ENCODE results near the gene MAST1. TPM values are rescaled to one million over a fixed set of nuclear protein-coding genes. Genes with fewer than 3 reads are reported as not detected.
"Not testable (repeated sequence)": the region's sequence is repeated elsewhere in the genome, so short reads cannot be mapped to it uniquely, and the experiment has no call there.

MAST1 gene
- total RNA-seq, 1 donor from 2014 or later: 5.3 TPM

- Mint-ChIP-seq H3K4me3 (ENCODE audit: low read depth) (no peak overlapping the region), H3K27me3 (peaks cover 2% of the 10 kb centered on the region), H3K4me1 (ENCODE audit: low read depth) (peaks cover 13% of the 10 kb centered on the region), H3K36me3 (ENCODE audit: insufficient read depth) (peaks cover 6% of the 10 kb centered on the region), H3K27ac (no peak overlapping the region), H3K9me3 (ENCODE audit: low read depth) (no peaks in the 10 kb centered on the region)
- DNase-seq (ENCODE audit: low spot score, unreplicated experiment): no peak
- TF ChIP-seq, protein P1, sequence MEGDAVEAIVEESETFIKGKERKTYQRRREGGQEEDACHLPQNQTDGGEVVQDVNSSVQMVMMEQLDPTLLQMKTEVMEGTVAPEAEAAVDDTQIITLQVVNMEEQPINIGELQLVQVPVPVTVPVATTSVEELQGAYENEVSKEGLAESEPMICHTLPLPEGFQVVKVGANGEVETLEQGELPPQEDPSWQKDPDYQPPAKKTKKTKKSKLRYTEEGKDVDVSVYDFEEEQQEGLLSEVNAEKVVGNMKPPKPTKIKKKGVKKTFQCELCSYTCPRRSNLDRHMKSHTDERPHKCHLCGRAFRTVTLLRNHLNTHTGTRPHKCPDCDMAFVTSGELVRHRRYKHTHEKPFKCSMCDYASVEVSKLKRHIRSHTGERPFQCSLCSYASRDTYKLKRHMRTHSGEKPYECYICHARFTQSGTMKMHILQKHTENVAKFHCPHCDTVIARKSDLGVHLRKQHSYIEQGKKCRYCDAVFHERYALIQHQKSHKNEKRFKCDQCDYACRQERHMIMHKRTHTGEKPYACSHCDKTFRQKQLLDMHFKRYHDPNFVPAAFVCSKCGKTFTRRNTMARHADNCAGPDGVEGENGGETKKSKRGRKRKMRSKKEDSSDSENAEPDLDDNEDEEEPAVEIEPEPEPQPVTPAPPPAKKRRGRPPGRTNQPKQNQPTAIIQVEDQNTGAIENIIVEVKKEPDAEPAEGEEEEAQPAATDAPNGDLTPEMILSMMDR (IDR thresholded peaks at IDR 0.05; ENCODE audit: unreplicated experiment): no peak
Measured at GRCh38 chr19:12797141-12797587, 41.2 kb upstream of the MAST1 start.

DNA sequence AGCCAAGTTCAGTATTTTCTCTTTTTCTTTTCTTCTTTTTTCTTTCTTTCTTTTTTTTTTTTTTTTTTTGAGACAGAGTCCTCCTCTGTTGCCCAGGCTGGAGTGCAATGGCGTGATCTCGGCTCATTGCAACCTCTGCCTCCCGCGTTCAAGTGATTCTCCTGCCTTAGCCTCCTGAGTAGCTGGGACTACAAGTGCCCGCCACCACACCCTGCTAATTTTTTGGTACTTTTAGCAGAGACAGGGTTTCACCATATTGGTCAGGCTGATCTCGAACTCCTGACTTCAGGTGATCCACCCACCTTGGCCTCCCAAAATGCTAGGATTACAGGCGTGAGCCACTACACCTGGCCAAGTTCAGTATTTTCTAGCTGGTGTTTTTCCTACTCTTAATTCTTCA lies 40.7 kb upstream of the MAST1 start:
- not testable (repeated sequence) for DNase-seq (ENCODE audit: low spot score, unreplicated experiment); H3K27me3 Mint-ChIP-seq; H3K27ac Mint-ChIP-seq; H3K9me3 Mint-ChIP-seq (ENCODE audit: low read depth); H3K4me3 Mint-ChIP-seq (ENCODE audit: low read depth); H3K36me3 Mint-ChIP-seq (ENCODE audit: insufficient read depth)
- H3K4me1 Mint-ChIP-seq (ENCODE audit: low read depth): peaks cover 17% of the 10 kb centered on the region

GRCh38 chr19:12799742-12800465 lies 38.4 kb upstream of the MAST1 start:
- Mint-ChIP-seq H3K4me1 (ENCODE audit: low read depth) (peaks cover 14% of the 10 kb centered on the region), H3K9me3 (ENCODE audit: low read depth) (no peaks in the 10 kb centered on the region), H3K27ac (no peak overlapping the region), H3K27me3 (peaks cover 3% of the 10 kb centered on the region), H3K36me3 (ENCODE audit: insufficient read depth) (peaks cover 6% of the 10 kb centered on the region), H3K4me3 (ENCODE audit: low read depth) (peak overlapping the region; percentile 92)
- TF ChIP-seq, protein P1 (IDR thresholded peaks at IDR 0.05; ENCODE audit: unreplicated experiment): no peak
- no peak for DNase-seq (ENCODE audit: low spot score, unreplicated experiment)

- Mint-ChIP-seq H3K27ac (no peak overlapping the region), H3K27me3 (peaks cover 3% of the 10 kb centered on the region), H3K4me3 (ENCODE audit: low read depth) (peak overlapping the region; percentile 92), H3K36me3 (ENCODE audit: insufficient read depth) (peaks cover 6% of the 10 kb centered on the region), H3K9me3 (ENCODE audit: low read depth) (no peaks in the 10 kb centered on the region), H3K4me1 (ENCODE audit: low read depth) (peaks cover 14% of the 10 kb centered on the region)
- TF ChIP-seq, protein P1 (IDR thresholded peaks at IDR 0.05; ENCODE audit: unreplicated experiment): no peak
- no peak for DNase-seq (ENCODE audit: low spot score, unreplicated experiment)
Measured at GRCh38 chr19:12800466-12800770, 37.9 kb upstream of the MAST1 start.

- H3K4me1 Mint-ChIP-seq (ENCODE audit: low read depth): peaks cover 15% of the 10 kb centered on the region
- peaks cover 3% of the 10 kb centered on the region for H3K27me3 Mint-ChIP-seq
- DNase-seq (ENCODE audit: low spot score, unreplicated experiment): no peak
- H3K36me3 Mint-ChIP-seq (ENCODE audit: insufficient read depth): peaks cover 6% of the 10 kb centered on the region
- TF ChIP-seq, protein P1 (IDR thresholded peaks at IDR 0.05; ENCODE audit: unreplicated experiment): no peak
- peak overlapping the region; percentile 92 for H3K4me3 Mint-ChIP-seq (ENCODE audit: low read depth)
- peak overlapping the region; percentile 94 for H3K27ac Mint-ChIP-seq
- H3K9me3 Mint-ChIP-seq (ENCODE audit: low read depth): no peaks in the 10 kb centered on the region
Measured at GRCh38 chr19:12800923-12801465, 37.3 kb upstream of the MAST1 start.

All from progenitor cell of endocrine pancreas (in vitro differentiated cells).